Tibial artery (tissue), 4 donors: Measurements from ENCODE around the gene PTPRD.
A peak's percentile ranks its signal among the peaks of the same experiment; 100 is the strongest.

ENCODE experiments used
- DNase-seq, 2 donors: peaks; one replicate each; pipeline ENCODE4 v3.0.0-alpha.2; 2019
- H3K27ac ChIP-seq, 2 donors: fragments of 200-600 bp; sonication (generic) in 1 of 2; 1 replicate in 1 of 2; 2 replicates in 1 of 2; pipeline ENCODE4 v1.5.1; 2018 to 2019; ENCODE audit warnings: mild to moderate bottlenecking in 1 of 2
- H3K27me3 ChIP-seq, 2 donors: fragments of 200-600 bp; sonication (generic) in 1 of 2; one replicate each; pipeline versions ENCODE4 v1.5.1 to v1.6.0; 2016 to 2019
- H3K36me3 ChIP-seq, 3 donors: fragments of 200-600 bp; sonication (generic) in 2 of 3; one replicate each; pipeline ENCODE4 v1.5.1; 2016 to 2019; ENCODE audit warnings: mild to moderate bottlenecking in 2 of 3
- H3K4me1 ChIP-seq, 4 donors: fragments of 200-600 bp; sonication (generic) in 2 of 4; 1 replicate in 3 of 4; 2 replicates in 1 of 4; pipeline ENCODE4 v1.5.1; 2016 to 2019
- H3K4me3 ChIP-seq, 2 donors: fragments of 200-600 bp; sonication (generic) in 1 of 2; 1 replicate in 1 of 2; 2 replicates in 1 of 2; pipeline ENCODE4 v1.5.1; 2018 to 2019; ENCODE audit warnings: mild to moderate bottlenecking in 2 of 2
- H3K9me3 ChIP-seq, 3 donors: fragments of 200-600 bp; sonication (generic) in 1 of 3; one replicate each; pipeline ENCODE4 v1.5.1; 2016 to 2019
- CTCF ChIP-seq, 2 experiments: fragments of 200-600 bp in 1 of 2; fragments of 450-650 bp in 1 of 2; IDR thresholded peaks; one replicate each; pipeline ENCODE4 v1.5.1; 2017 to 2019; ENCODE audit warnings: antibody characterized with exemption in 2 of 2, mild to moderate bottlenecking in 1 of 2, moderate library complexity in 1 of 2
- intact Hi-C: fragments of 100-400 bp; cut with DNase I; formaldehyde crosslinking; loops from one replicate; pipeline ENCODE4 v1.15.0; 2023; ENCODE audit warnings: low total_unique reads

PTPRD gene

GRCh38 chr9:8857068-8857925 lies 1755.5 kb downstream of the PTPRD start:
- Histone ChIP-seq H3K36me3 (no peaks in the 10 kb centered on the region), H3K4me1 (peaks cover 0 to 34% (median 24%) of the 10 kb centered on the region in 4 donors), H3K27ac (peak overlapping the region; percentile 41 to 43), H3K9me3 (no peaks in the 10 kb centered on the region), H3K4me3 (peak overlapping the region; percentile 58 to 70), H3K27me3 (no peaks in the 10 kb centered on the region)
- intact Hi-C loops = no loop called here
- TF ChIP-seq CTCF (IDR thresholded peaks at IDR 0.05) = no peak
- DNase-seq = peak in 1 of 2 donors; percentile 67

GRCh38 chr9:8856396-8857067 lies 1756.3 kb downstream of the PTPRD start:
- DNase-seq = no peak
- intact Hi-C loops = no loop called here
- Histone ChIP-seq H3K27me3 (no peaks in the 10 kb centered on the region), H3K4me3 (peak overlapping the region; percentile 58 to 70), H3K27ac (peak overlapping the region in 1 of 2 donors; percentile 41), H3K36me3 (no peaks in the 10 kb centered on the region), H3K4me1 (peaks cover 0 to 34% (median 24%) of the 10 kb centered on the region in 4 donors), H3K9me3 (no peaks in the 10 kb centered on the region)
- TF ChIP-seq CTCF (IDR thresholded peaks at IDR 0.05) = no peak

GRCh38 chr9:8855046-8855445 lies 1757.8 kb downstream of the PTPRD start:
- no peak for DNase-seq
- TF ChIP-seq CTCF (IDR thresholded peaks at IDR 0.05) = no peak
- no peaks in the 10 kb centered on the region for H3K36me3 ChIP-seq
- H3K4me1 ChIP-seq = peaks cover 0 to 34% (median 24%) of the 10 kb centered on the region in 4 donors
- intact Hi-C loops = no loop called here
- H3K4me3 ChIP-seq = no peak overlapping the region
- H3K27me3 ChIP-seq = no peaks in the 10 kb centered on the region
- no peaks in the 10 kb centered on the region for H3K9me3 ChIP-seq
- H3K27ac ChIP-seq = no peak overlapping the region

GRCh38 chr9:8852301-8852864 lies 1760.4 kb downstream of the PTPRD start:
- H3K4me1 ChIP-seq = peaks cover 0 to 14% (median 10%) of the 10 kb centered on the region in 4 donors
- no peaks in the 10 kb centered on the region for H3K9me3 ChIP-seq
- no peaks in the 10 kb centered on the region for H3K36me3 ChIP-seq
- intact Hi-C loops = no loop called here
- DNase-seq = no peak
- no peak for TF ChIP-seq CTCF (IDR thresholded peaks at IDR 0.05)
- no peaks in the 10 kb centered on the region for H3K27me3 ChIP-seq
- H3K27ac ChIP-seq = no peak overlapping the region
- no peak overlapping the region for H3K4me3 ChIP-seq

- DNase-seq = no peak
- H3K27ac ChIP-seq = no peak overlapping the region
- intact Hi-C loops = no loop called here
- H3K9me3 ChIP-seq = no peaks in the 10 kb centered on the region
- TF ChIP-seq CTCF (IDR thresholded peaks at IDR 0.05) = no peak
- H3K27me3 ChIP-seq = no peaks in the 10 kb centered on the region
- no peaks in the 10 kb centered on the region for H3K36me3 ChIP-seq
- H3K4me3 ChIP-seq = no peak overlapping the region
- no peaks in the 10 kb centered on the region for H3K4me1 ChIP-seq
Observed at GRCh38 chr9:8850914-8851313, 1761.9 kb downstream of the PTPRD start.
